Measurements from ENCODE around the gene IGSF9B.

DNA sequence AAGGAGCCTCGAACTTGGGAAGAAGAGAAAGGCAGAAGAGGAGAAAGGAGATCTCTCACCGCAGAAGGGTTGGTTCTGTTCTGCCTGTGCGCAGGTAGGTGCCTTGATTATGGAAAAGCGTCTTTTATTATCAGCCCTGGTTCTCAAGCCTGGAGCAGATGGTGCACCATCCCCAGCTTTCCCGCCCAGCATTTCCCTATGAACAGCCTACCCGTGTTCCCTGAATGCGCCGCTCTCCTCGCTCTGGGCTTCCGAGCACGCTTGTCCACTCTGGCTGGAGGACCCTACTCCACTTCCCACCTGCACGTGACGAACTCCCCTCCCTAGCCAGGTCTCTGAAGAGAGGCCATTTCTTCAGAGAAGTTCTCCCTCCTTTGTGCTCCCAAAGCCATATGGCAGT, 15.2 kb downstream of the IGSF9B start:
- TF ChIP-seq, protein P1, sequence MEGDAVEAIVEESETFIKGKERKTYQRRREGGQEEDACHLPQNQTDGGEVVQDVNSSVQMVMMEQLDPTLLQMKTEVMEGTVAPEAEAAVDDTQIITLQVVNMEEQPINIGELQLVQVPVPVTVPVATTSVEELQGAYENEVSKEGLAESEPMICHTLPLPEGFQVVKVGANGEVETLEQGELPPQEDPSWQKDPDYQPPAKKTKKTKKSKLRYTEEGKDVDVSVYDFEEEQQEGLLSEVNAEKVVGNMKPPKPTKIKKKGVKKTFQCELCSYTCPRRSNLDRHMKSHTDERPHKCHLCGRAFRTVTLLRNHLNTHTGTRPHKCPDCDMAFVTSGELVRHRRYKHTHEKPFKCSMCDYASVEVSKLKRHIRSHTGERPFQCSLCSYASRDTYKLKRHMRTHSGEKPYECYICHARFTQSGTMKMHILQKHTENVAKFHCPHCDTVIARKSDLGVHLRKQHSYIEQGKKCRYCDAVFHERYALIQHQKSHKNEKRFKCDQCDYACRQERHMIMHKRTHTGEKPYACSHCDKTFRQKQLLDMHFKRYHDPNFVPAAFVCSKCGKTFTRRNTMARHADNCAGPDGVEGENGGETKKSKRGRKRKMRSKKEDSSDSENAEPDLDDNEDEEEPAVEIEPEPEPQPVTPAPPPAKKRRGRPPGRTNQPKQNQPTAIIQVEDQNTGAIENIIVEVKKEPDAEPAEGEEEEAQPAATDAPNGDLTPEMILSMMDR (IDR thresholded peaks at IDR 0.05): no peak
- no peak for TF ChIP-seq POLR2A (IDR thresholded peaks at IDR 0.05)

Measured in lower leg skin (tissue), 3 donors.